ENCODE measurements around the gene RAB6A. TPM values are rescaled to one million over a fixed set of nuclear protein-coding genes. Genes with fewer than 3 reads are reported as not detected.

RAB6A gene
- total RNA-seq, 1 experiment from 2014 or later = 142 TPM

GRCh38 chr11:73797457-73797856 is 36.6 kb upstream of the RAB6A start:
- H2AFZ ChIP-seq = no peak overlapping the region
- H3K4me1 ChIP-seq (replicated peaks; ENCODE audit: insufficient read depth) = no peaks in the 10 kb centered on the region
- H3K9me3 ChIP-seq (ENCODE audit: insufficient read depth, low read depth) = no peaks in the 10 kb centered on the region
- no peak for DNase-seq
- H3K4me3 ChIP-seq = no peak overlapping the region
- POLR2A ChIA-PET (ENCODE audit: unreplicated experiment) = no interaction called here
- no peak overlapping the region for H3K27ac ChIP-seq
- H3K36me3 ChIP-seq (ENCODE audit: low read depth) = no peaks in the 10 kb centered on the region
- no peaks in the 10 kb centered on the region for H3K27me3 ChIP-seq (ENCODE audit: insufficient read depth, low read depth)
- no TSS peak for BruUV-seq (replicated peaks)
- intact Hi-C loops (cut with micrococcal nuclease; ENCODE audit: unreplicated experiment) = no loop called here
- no peaks in the 10 kb centered on the region for H3K9me2 ChIP-seq (ENCODE audit: insufficient read depth)
- no peaks in the 10 kb centered on the region for H4K20me1 ChIP-seq (ENCODE audit: insufficient read depth)
- no peaks in the 10 kb centered on the region for H3F3A ChIP-seq (ENCODE audit: insufficient read depth, low read depth)
- H3K79me2 ChIP-seq (ENCODE audit: low read depth) = peaks cover 14% of the 10 kb centered on the region
- no peak for TF ChIP-seq CTCF (conservative IDR thresholded peaks at IDR 0.05)
- no peak for TF ChIP-seq EZH2 (IDR thresholded peaks at IDR 0.05; ENCODE audit: low read depth)
- no peak overlapping the region for H3K4me2 ChIP-seq
- CTCF ChIA-PET = no interaction called here

- H3K4me3 ChIP-seq = no peak overlapping the region
- no peak for DNase-seq
- CTCF ChIA-PET = no interaction called here
- intact Hi-C loops (cut with micrococcal nuclease; ENCODE audit: unreplicated experiment) = no loop called here
- BruUV-seq (replicated peaks) = no TSS peak
- H4K20me1 ChIP-seq (ENCODE audit: insufficient read depth) = no peaks in the 10 kb centered on the region
- peaks cover 10% of the 10 kb centered on the region; the same call in 1 of the 2 replicates for H3K36me3 ChIP-seq (ENCODE audit: low read depth)
- TF ChIP-seq CTCF (conservative IDR thresholded peaks at IDR 0.05) (no peak), EZH2 (IDR thresholded peaks at IDR 0.05; ENCODE audit: low read depth) (no peak)
- no peaks in the 10 kb centered on the region for H3K9me2 ChIP-seq (ENCODE audit: insufficient read depth)
- no peak overlapping the region for H3K27ac ChIP-seq
- no peak overlapping the region for H2AFZ ChIP-seq
- H3F3A ChIP-seq (ENCODE audit: insufficient read depth, low read depth) = no peaks in the 10 kb centered on the region
- H3K4me1 ChIP-seq (replicated peaks; ENCODE audit: insufficient read depth) = no peaks in the 10 kb centered on the region
- H3K79me2 ChIP-seq (ENCODE audit: low read depth) = peaks cover 25% of the 10 kb centered on the region
- no peak overlapping the region for H3K4me2 ChIP-seq
- POLR2A ChIA-PET (ENCODE audit: unreplicated experiment) = interaction anchor here (0.6 to 0.7 kb wide), 3 partner anchors 80 to 447 kb away, joined by 3 to 5 read pairs (median 4); no protein-coding TSS in a partner anchor
- H3K9me3 ChIP-seq (ENCODE audit: insufficient read depth, low read depth) = no peaks in the 10 kb centered on the region
- H3K27me3 ChIP-seq (ENCODE audit: insufficient read depth, low read depth) = no peaks in the 10 kb centered on the region
These were observed 35.2 kb upstream of the RAB6A start for GRCh38 chr11:73795925-73796632.

- H3K36me3 ChIP-seq (ENCODE audit: low read depth) = peaks cover 10% of the 10 kb centered on the region; the same call in 1 of the 2 replicates
- intact Hi-C loops (cut with micrococcal nuclease; ENCODE audit: unreplicated experiment) = no loop called here
- peaks cover 17% of the 10 kb centered on the region; the same call in 1 of the 2 replicates for H3F3A ChIP-seq (ENCODE audit: insufficient read depth, low read depth)
- DNase-seq = no peak
- no peak overlapping the region for H2AFZ ChIP-seq
- H3K79me2 ChIP-seq (ENCODE audit: low read depth) = peaks cover 49% of the 10 kb centered on the region
- H3K27ac ChIP-seq = no peak overlapping the region
- H4K20me1 ChIP-seq (ENCODE audit: insufficient read depth) = no peaks in the 10 kb centered on the region
- H3K27me3 ChIP-seq (ENCODE audit: insufficient read depth, low read depth) = no peaks in the 10 kb centered on the region
- H3K9me3 ChIP-seq (ENCODE audit: insufficient read depth, low read depth) = no peaks in the 10 kb centered on the region
- no TSS peak for BruUV-seq (replicated peaks)
- no peaks in the 10 kb centered on the region for H3K9me2 ChIP-seq (ENCODE audit: insufficient read depth)
- no peak overlapping the region for H3K4me3 ChIP-seq
- H3K4me1 ChIP-seq (replicated peaks; ENCODE audit: insufficient read depth) = peaks cover 10% of the 10 kb centered on the region
- POLR2A ChIA-PET (ENCODE audit: unreplicated experiment) = no interaction called here
- TF ChIP-seq EZH2 (IDR thresholded peaks at IDR 0.05; ENCODE audit: low read depth) (no peak), CTCF (conservative IDR thresholded peaks at IDR 0.05) (no peak)
- no peak overlapping the region for H3K4me2 ChIP-seq
- CTCF ChIA-PET = interaction anchor here (0.6 kb wide), 1 partner anchor 13 kb away, joined by 3 read pairs; no protein-coding TSS in a partner anchor
These were observed 31.7 kb upstream of the RAB6A start for GRCh38 chr11:73792584-73792983.
